Measurements from ENCODE around the gene SORCS3.

DNA sequence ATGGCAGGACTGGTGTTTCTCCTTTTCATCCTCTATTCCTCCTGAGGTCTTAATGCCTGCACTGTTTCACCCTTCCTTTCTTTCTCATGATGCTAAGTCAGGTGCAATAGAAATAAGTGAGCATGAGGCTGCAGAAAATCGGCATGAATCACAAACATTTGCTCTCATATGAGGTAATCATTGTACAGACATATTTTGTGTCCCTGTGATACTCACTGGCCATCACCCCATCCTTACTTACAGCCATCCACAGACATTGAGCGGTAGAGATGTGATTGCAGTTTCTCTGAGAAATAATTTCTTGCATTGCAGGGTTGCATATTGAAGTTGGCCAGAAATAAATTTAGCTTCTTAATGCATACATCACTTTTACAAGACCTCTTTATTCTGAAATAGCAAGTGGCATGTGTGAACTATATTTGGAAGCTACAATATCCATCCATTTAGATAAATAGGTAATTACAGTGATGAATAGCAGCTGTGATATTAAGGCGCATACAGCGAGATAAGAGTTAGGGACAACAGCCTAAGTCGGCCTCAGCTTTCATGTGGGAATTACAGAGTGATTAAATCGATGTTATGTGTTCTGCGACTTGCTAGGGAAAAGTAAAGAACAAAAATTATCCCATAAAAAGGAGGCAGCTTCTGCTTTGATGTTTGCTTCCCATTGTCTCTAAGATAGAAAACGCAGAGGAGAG lies 612.6 kb downstream of the SORCS3 start:
- no peak for TF ChIP-seq POLR2AphosphoS5 (IDR thresholded peaks at IDR 0.05; ENCODE audit: low read length)
- TF ChIP-seq NR2C2 (IDR thresholded peaks at IDR 0.05; ENCODE audit: borderline replicate concordance, control insufficient read depth, insufficient read length, low read depth): no peak
- TF ChIP-seq, protein P1, sequence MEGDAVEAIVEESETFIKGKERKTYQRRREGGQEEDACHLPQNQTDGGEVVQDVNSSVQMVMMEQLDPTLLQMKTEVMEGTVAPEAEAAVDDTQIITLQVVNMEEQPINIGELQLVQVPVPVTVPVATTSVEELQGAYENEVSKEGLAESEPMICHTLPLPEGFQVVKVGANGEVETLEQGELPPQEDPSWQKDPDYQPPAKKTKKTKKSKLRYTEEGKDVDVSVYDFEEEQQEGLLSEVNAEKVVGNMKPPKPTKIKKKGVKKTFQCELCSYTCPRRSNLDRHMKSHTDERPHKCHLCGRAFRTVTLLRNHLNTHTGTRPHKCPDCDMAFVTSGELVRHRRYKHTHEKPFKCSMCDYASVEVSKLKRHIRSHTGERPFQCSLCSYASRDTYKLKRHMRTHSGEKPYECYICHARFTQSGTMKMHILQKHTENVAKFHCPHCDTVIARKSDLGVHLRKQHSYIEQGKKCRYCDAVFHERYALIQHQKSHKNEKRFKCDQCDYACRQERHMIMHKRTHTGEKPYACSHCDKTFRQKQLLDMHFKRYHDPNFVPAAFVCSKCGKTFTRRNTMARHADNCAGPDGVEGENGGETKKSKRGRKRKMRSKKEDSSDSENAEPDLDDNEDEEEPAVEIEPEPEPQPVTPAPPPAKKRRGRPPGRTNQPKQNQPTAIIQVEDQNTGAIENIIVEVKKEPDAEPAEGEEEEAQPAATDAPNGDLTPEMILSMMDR (IDR thresholded peaks at IDR 0.05 in 2 of 3, conservative IDR thresholded peaks at IDR 0.05 in 1 of 3; ENCODE audit: control insufficient read depth in 2 of 3, extremely low read depth in 1 of 3, insufficient read depth in 1 of 3, low read depth in 3 of 3, low read length in 3 of 3): no peak

Measured in GM12878 (cell line).